Peyer's patch (tissue), 4 donors: ENCODE results near the gene ADGRL3. TPM values are rescaled to one million over a fixed set of nuclear protein-coding genes. Genes with fewer than 3 reads are reported as not detected.

Experiments used
- DNase-seq, 3 donors: peaks; one replicate each; pipeline ENCODE4 v3.0.0-alpha.2; 2017 to 2019
- H3K27ac ChIP-seq, 4 donors: fragments of 200-600 bp; sonication (generic); one replicate each; pipeline ENCODE4 v1.5.1; 2016 to 2019
- H3K27me3 ChIP-seq, 2 donors: fragments of 200-600 bp; sonication (generic); one replicate each; pipeline ENCODE4 v1.5.1; 2019
- H3K36me3 ChIP-seq, 3 donors: fragments of 200-600 bp; sonication (generic); one replicate each; pipeline ENCODE4 v1.5.1; 2016 to 2019
- H3K4me1 ChIP-seq, 4 donors: fragments of 200-600 bp; sonication (generic); one replicate each; pipeline ENCODE4 v1.5.1; 2016 to 2019
- H3K4me3 ChIP-seq, 4 donors: fragments of 200-600 bp; sonication (generic); 1 replicate in 3 of 4; 2 replicates in 1 of 4; pipeline ENCODE4 v1.5.1; 2016 to 2019; ENCODE audit warnings: mild to moderate bottlenecking in 1 of 4
- H3K9me3 ChIP-seq, 4 donors: fragments of 200-600 bp; sonication (generic); one replicate each; pipeline ENCODE4 v1.5.1; 2016 to 2019; ENCODE audit warnings: mild to moderate bottlenecking in 1 of 4
- CTCF ChIP-seq, 6 experiments: fragments of 450-650 bp in 4 of 6; fragments of 200-600 bp in 2 of 6; sonication (generic) in 1 of 6; IDR thresholded peaks; one replicate each; pipeline ENCODE4 v1.5.1; 2017 to 2019; ENCODE audit warnings: antibody characterized with exemption in 6 of 6, mild to moderate bottlenecking in 3 of 6, moderate library complexity in 1 of 6
- POLR2A ChIP-seq, 2 donors: fragments of 450-650 bp; IDR thresholded peaks; one replicate each; pipeline ENCODE4 v1.5.1; 2017; ENCODE audit warnings: antibody characterized with exemption in 2 of 2, mild to moderate bottlenecking in 2 of 2, moderate library complexity in 2 of 2
- total RNA-seq, 4 donors: library from RNA; depleted of rRNA; stranded (reverse); fragments of >200 nt; gene quantifications; one replicate each; pipeline ENCODE4 v1.1.0, GENCODE V29; 2016

Gene ADGRL3
- total RNA-seq, 4 donors from 2014 or later = 3.7 to 39.6 (median 9.1) TPM

GRCh38 chr4:62037571-62037970, 837.4 kb downstream of the ADGRL3 start:
- Histone ChIP-seq H3K27ac (no peak overlapping the region), H3K36me3 (no peaks in the 10 kb centered on the region), H3K27me3 (no peaks in the 10 kb centered on the region), H3K9me3 (no peaks in the 10 kb centered on the region), H3K4me3 (no peak overlapping the region), H3K4me1 (no peaks in the 10 kb centered on the region)
- DNase-seq = no peak
- TF ChIP-seq CTCF (IDR thresholded peaks at IDR 0.05) = no peak
- no peak for TF ChIP-seq POLR2A (IDR thresholded peaks at IDR 0.05)

GRCh38 chr4:62051332-62051731, 851.2 kb downstream of the ADGRL3 start:
- Histone ChIP-seq H3K4me1 (no peaks in the 10 kb centered on the region), H3K36me3 (no peaks in the 10 kb centered on the region), H3K27me3 (no peaks in the 10 kb centered on the region), H3K9me3 (no peaks in the 10 kb centered on the region), H3K27ac (no peak overlapping the region), H3K4me3 (no peak overlapping the region)
- no peak for DNase-seq
- TF ChIP-seq POLR2A (IDR thresholded peaks at IDR 0.05) = no peak
- TF ChIP-seq CTCF (IDR thresholded peaks at IDR 0.05) = no peak

DNA sequence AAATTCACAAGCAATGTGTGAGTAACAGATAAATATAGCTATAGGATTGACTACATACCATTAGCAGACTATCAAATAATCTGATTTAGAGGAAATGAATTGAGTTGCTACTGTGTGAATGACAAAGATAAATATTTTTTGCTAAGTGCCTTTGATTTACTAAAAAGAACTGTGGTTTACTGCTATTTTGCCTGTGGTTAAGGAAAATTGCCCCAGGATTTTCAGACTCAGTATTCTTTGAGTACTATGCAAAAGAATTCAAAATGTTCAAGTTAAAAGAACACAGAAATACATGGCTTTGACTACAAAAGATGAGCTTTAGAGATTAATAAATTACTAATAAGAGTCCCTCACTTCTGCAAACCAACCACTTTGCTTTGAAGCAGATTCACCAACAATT, 853.8 kb downstream of the ADGRL3 start:
- Histone ChIP-seq H3K27ac (no peak overlapping the region), H3K9me3 (no peaks in the 10 kb centered on the region), H3K27me3 (no peaks in the 10 kb centered on the region), H3K4me1 (no peaks in the 10 kb centered on the region), H3K4me3 (no peak overlapping the region), H3K36me3 (no peaks in the 10 kb centered on the region)
- TF ChIP-seq CTCF (IDR thresholded peaks at IDR 0.05) = no peak
- TF ChIP-seq POLR2A (IDR thresholded peaks at IDR 0.05) = no peak
- DNase-seq = no peak

DNA sequence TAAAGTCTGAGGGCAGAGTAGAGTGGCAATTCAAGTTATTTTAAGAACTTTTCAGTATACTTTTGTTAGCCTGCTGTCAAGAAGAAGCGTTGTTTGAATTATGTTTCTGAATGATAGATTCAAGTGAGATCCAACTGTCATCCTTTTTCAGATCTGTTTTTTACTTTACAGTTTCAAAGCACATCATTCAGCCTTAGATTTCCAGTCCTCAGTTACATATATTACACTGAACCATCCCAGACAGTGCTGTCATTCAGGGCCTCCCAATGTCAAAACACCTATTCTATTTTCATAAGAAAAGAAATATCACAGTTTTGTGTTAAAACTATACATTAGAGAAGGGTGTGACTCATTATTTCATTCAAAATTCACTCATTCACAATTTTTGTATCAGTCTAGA, 856.9 kb downstream of the ADGRL3 start:
- no peak overlapping the region for H3K4me3 ChIP-seq
- no peaks in the 10 kb centered on the region for H3K36me3 ChIP-seq
- no peaks in the 10 kb centered on the region for H3K4me1 ChIP-seq
- no peak for DNase-seq
- no peak overlapping the region for H3K27ac ChIP-seq
- no peaks in the 10 kb centered on the region for H3K9me3 ChIP-seq
- no peaks in the 10 kb centered on the region for H3K27me3 ChIP-seq
- TF ChIP-seq POLR2A (IDR thresholded peaks at IDR 0.05) (no peak), CTCF (IDR thresholded peaks at IDR 0.05) (no peak)

DNA sequence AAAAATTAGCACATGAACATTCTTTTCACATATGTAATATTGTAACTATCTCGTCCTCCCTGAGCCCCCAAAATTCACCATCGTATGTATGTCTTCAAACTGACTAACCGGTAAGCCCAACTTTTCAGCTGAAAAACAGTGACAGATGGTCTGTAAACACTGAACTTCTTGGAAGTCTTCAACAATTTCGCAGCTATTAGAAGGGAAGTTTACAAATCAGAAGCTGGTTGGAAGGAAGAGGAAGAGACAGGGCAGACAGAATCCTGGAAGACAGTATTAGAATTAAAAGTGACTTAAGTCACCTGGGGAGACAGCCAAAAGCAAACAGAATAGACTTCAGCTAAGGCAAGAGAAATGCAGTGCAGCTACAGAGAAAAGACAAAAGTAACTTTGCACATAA, 858.4 kb downstream of the ADGRL3 start:
- TF ChIP-seq POLR2A (IDR thresholded peaks at IDR 0.05) = no peak
- no peak for TF ChIP-seq CTCF (IDR thresholded peaks at IDR 0.05)
- Histone ChIP-seq H3K36me3 (no peaks in the 10 kb centered on the region), H3K27ac (no peak overlapping the region), H3K9me3 (no peaks in the 10 kb centered on the region), H3K27me3 (no peaks in the 10 kb centered on the region), H3K4me3 (no peak overlapping the region), H3K4me1 (no peaks in the 10 kb centered on the region)
- DNase-seq = no peak

DNA sequence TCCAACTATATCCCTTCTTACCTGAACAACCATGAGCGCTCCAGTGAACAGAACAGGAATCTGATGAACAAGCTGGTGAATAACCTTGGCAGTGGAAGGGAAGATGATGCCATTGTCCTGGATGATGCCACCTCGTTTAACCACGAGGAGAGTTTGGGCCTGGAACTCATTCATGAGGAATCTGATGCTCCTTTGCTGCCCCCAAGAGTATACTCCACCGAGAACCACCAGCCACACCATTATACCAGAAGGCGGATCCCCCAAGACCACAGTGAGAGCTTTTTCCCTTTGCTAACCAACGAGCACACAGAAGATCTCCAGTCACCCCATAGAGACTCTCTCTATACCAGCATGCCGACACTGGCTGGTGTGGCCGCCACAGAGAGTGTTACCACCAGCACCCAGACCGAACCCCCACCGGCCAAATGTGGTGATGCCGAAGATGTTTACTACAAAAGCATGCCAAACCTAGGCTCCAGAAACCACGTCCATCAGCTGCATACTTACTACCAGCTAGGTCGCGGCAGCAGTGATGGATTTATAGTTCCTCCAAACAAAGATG, 870.2 kb downstream of the ADGRL3 start:
- H3K4me3 ChIP-seq = no peak overlapping the region
- H3K36me3 ChIP-seq = no peaks in the 10 kb centered on the region
- no peak for TF ChIP-seq CTCF (IDR thresholded peaks at IDR 0.05)
- TF ChIP-seq POLR2A (IDR thresholded peaks at IDR 0.05) = no peak
- no peak overlapping the region for H3K27ac ChIP-seq
- no peaks in the 10 kb centered on the region for H3K4me1 ChIP-seq
- H3K27me3 ChIP-seq = no peaks in the 10 kb centered on the region
- no peaks in the 10 kb centered on the region for H3K9me3 ChIP-seq
- DNase-seq = peak in 1 of 3 donors; percentile 33
